ENCODE results near the gene SH3PXD2B. TPM values are rescaled to one million over a fixed set of nuclear protein-coding genes. Genes with fewer than 3 reads are reported as not detected.
"Not testable (repeated sequence)": the region's sequence is repeated elsewhere in the genome, so short reads cannot be mapped to it uniquely, and the experiment has no call there.

SH3PXD2B gene
- polyA plus RNA-seq, 4 donors: 31.0 to 34.8 (median 33.1) TPM

GRCh38 chr5:172311605-172312004 is 142.7 kb downstream of the SH3PXD2B start:
- DNase-seq (ENCODE audit: low read depth in 4 of 4, low spot score in 3 of 4): no peak

GRCh38 chr5:172311026-172311425 is 143.3 kb downstream of the SH3PXD2B start:
- no peak for DNase-seq (ENCODE audit: low read depth in 4 of 4, low spot score in 3 of 4)

GRCh38 chr5:172305380-172305779 is 148.9 kb downstream of the SH3PXD2B start:
- DNase-seq (ENCODE audit: low read depth in 4 of 4, low spot score in 3 of 4): no peak

GRCh38 chr5:172303572-172304335 is 150.6 kb downstream of the SH3PXD2B start:
- no peak for DNase-seq (ENCODE audit: low read depth in 4 of 4, low spot score in 3 of 4)

- DNase-seq (ENCODE audit: low read depth in 4 of 4, low spot score in 3 of 4): no peak
Measured at GRCh38 chr5:172303162-172303561, 151.2 kb downstream of the SH3PXD2B start.

- no peak for DNase-seq (ENCODE audit: low read depth in 4 of 4, low spot score in 3 of 4)
Measured at GRCh38 chr5:172302047-172302710, 152.1 kb downstream of the SH3PXD2B start.

- DNase-seq (ENCODE audit: low read depth in 4 of 4, low spot score in 3 of 4): no peak
Measured at GRCh38 chr5:172299916-172300439, 154.3 kb downstream of the SH3PXD2B start.

- DNase-seq (ENCODE audit: low read depth in 4 of 4, low spot score in 3 of 4): no peak
Measured at GRCh38 chr5:172294831-172295230, 159.5 kb downstream of the SH3PXD2B start.

GRCh38 chr5:172293745-172294342 is 160.5 kb downstream of the SH3PXD2B start:
- DNase-seq (ENCODE audit: low read depth in 4 of 4, low spot score in 3 of 4): no peak

GRCh38 chr5:172293054-172293744 is 161.1 kb downstream of the SH3PXD2B start:
- DNase-seq (ENCODE audit: low read depth in 4 of 4, low spot score in 3 of 4): peak in 1 of 4 donors; percentile 56

GRCh38 chr5:172291837-172292236 is 162.5 kb downstream of the SH3PXD2B start:
- not testable (repeated sequence) for DNase-seq (ENCODE audit: low read depth in 4 of 4, low spot score in 3 of 4)

GRCh38 chr5:172288465-172288864 is 165.9 kb downstream of the SH3PXD2B start:
- no peak for DNase-seq (ENCODE audit: low read depth in 4 of 4, low spot score in 3 of 4)

GRCh38 chr5:172287140-172287539 is 167.2 kb downstream of the SH3PXD2B start:
- DNase-seq (ENCODE audit: low read depth in 4 of 4, low spot score in 3 of 4): not testable (repeated sequence)

GRCh38 chr5:172285226-172286143 is 168.8 kb downstream of the SH3PXD2B start:
- no peak for DNase-seq (ENCODE audit: low read depth in 4 of 4, low spot score in 3 of 4)

GRCh38 chr5:172284611-172284980 is 169.7 kb downstream of the SH3PXD2B start:
- no peak for DNase-seq (ENCODE audit: low read depth in 4 of 4, low spot score in 3 of 4)

GRCh38 chr5:172283862-172284610 is 170.3 kb downstream of the SH3PXD2B start:
- DNase-seq (ENCODE audit: low read depth in 4 of 4, low spot score in 3 of 4): peak; percentile 69 to 83 (median 76)

- DNase-seq (ENCODE audit: low read depth in 4 of 4, low spot score in 3 of 4): peak in 3 of 4 donors; percentile 53 to 61 (median 55)
Measured at GRCh38 chr5:172283020-172283861, 171.1 kb downstream of the SH3PXD2B start, which contains the start of gene UBTD2. UBTD2 (minus strand) TSS chr5:172283764; CDS start chr5:172283665, 99 bp downstream.
